Measurements from ENCODE around the gene YIF1A. TPM values are rescaled to one million over a fixed set of nuclear protein-coding genes. Genes with fewer than 3 reads are reported as not detected.
"Not testable (repeated sequence)": the region's sequence is repeated elsewhere in the genome, so short reads cannot be mapped to it uniquely, and the experiment has no call there.

Gene YIF1A
- total and polyA plus RNA-seq, 8 donors = 11.6 to 122 (median 60.9) TPM

- Histone ChIP-seq H3K36me3 (peaks cover 23 to 40% (median 37%) of the 10 kb centered on the region in 4 donors), H3K4me1 (peaks cover 24 to 32% (median 31%) of the 10 kb centered on the region in 4 donors), H3K27ac (peak overlapping the region in 1 of 5 donors; percentile 69), H3K9me3 (no peaks in the 10 kb centered on the region), H3K27me3 (peaks cover 0 to 12% (median 0%) of the 10 kb centered on the region in 3 donors), H3K4me3 (peak overlapping the region; percentile 25 to 42 (median 34))
- TF ChIP-seq POLR2AphosphoS5 (IDR thresholded peaks at IDR 0.05) (no peak), EP300 (IDR thresholded peaks at IDR 0.05) (no peak), CTCF (IDR thresholded peaks at IDR 0.05) (no peak), POLR2A (IDR thresholded peaks at IDR 0.05) (no peak)
- peak in 1 of 2 donors; percentile 63 for DNase-seq
- 2 to 7% (median 4%) methylated on average over 9 to 45 of the region's 45 CpGs for WGBS, 5 donors
- intact Hi-C loops (cut with DNase I; ENCODE audit: low total_unique reads) = no loop called here
Observed at GRCh38 chr11:66278363-66279091, 10.4 kb downstream of the YIF1A start.

- Histone ChIP-seq H3K4me3 (peak within 1 kb of the TSS; percentile 41 to 48 (median 42)), H3K9me3 (no peaks in the 10 kb centered on the region), H3K36me3 (peaks cover 31 to 45% (median 44%) of the 10 kb centered on the region in 4 donors), H3K27ac (peak within 1 kb of the TSS; percentile 6 to 69 (median 37)), H3K4me1 (peaks cover 22 to 30% (median 26%) of the 10 kb centered on the region in 4 donors), H3K27me3 (peaks cover 0 to 12% (median 0%) of the 10 kb centered on the region in 3 donors)
- TF ChIP-seq POLR2A (IDR thresholded peaks at IDR 0.05) (no peak), POLR2AphosphoS5 (IDR thresholded peaks at IDR 0.05) (peak in 1 of 3 donors; percentile 8)
- intact Hi-C loops (cut with DNase I; ENCODE audit: low total_unique reads) = no loop called here
- WGBS, 5 donors = 4 to 21% (median 11%) methylated on average over 13 to 84 of the region's 84 CpGs
- peak; percentile 39 to 78 for DNase-seq
Observed at GRCh38 chr11:66277471-66278362, 11.2 kb downstream of the YIF1A start, which contains the start of gene CNIH2. TSS of gene CNIH2 (plus strand) at chr11:66278175. CDS start at chr11:66278457, 282 bp downstream.

GRCh38 chr11:66277064-66277463 is 11.9 kb downstream of the YIF1A start:
- 64 to 83% (median 69%) methylated on average over 4 of the region's 4 CpGs for WGBS, 5 donors
- DNase-seq; H3K4me3 ChIP-seq; H3K9me3 ChIP-seq; intact Hi-C loops (cut with DNase I; ENCODE audit: low total_unique reads): not testable (repeated sequence)
- Histone ChIP-seq H3K27ac (peak overlapping the region in 2 of 5 donors; percentile 56 to 69), H3K4me1 (peaks cover 16 to 26% (median 19%) of the 10 kb centered on the region in 4 donors), H3K36me3 (peaks cover 38 to 51% (median 50%) of the 10 kb centered on the region in 4 donors), H3K27me3 (peaks cover 0 to 12% (median 0%) of the 10 kb centered on the region in 3 donors)

- Histone ChIP-seq H3K36me3 (peaks cover 42 to 56% (median 55%) of the 10 kb centered on the region in 4 donors), H3K27me3 (peaks cover 0 to 12% (median 0%) of the 10 kb centered on the region in 3 donors), H3K27ac (peak overlapping the region in 1 of 5 donors; percentile 69), H3K4me1 (peaks cover 14 to 26% (median 16%) of the 10 kb centered on the region in 4 donors)
- DNase-seq; H3K4me3 ChIP-seq; H3K9me3 ChIP-seq; intact Hi-C loops (cut with DNase I; ENCODE audit: low total_unique reads): not testable (repeated sequence)
- 72 to 87% (median 80%) methylated on average over 7 to 13 of the region's 13 CpGs for WGBS, 5 donors
Observed at GRCh38 chr11:66276619-66277018, 12.3 kb downstream of the YIF1A start.

GRCh38 chr11:66275984-66276612 is 12.8 kb downstream of the YIF1A start:
- Histone ChIP-seq H3K4me3 (no peak overlapping the region), H3K27me3 (peaks cover 0 to 12% (median 0%) of the 10 kb centered on the region in 3 donors), H3K27ac (no peak overlapping the region), H3K9me3 (no peaks in the 10 kb centered on the region), H3K4me1 (peaks cover 14 to 30% (median 19%) of the 10 kb centered on the region in 4 donors), H3K36me3 (peaks cover 43 to 58% (median 57%) of the 10 kb centered on the region in 4 donors)
- intact Hi-C loops (cut with DNase I; ENCODE audit: low total_unique reads) = no loop called here
- 81 to 88% (median 87%) methylated on average over 9 to 14 of the region's 14 CpGs for WGBS, 5 donors
- DNase-seq = no peak
- TF ChIP-seq CTCF (IDR thresholded peaks at IDR 0.05) (no peak), EP300 (IDR thresholded peaks at IDR 0.05) (no peak), POLR2A (IDR thresholded peaks at IDR 0.05) (no peak), POLR2AphosphoS5 (IDR thresholded peaks at IDR 0.05) (no peak)

Data from stomach (tissue), 9 donors.